ENCODE measurements around the gene RNF151.

GRCh38 chr16:1990101-1990350 is 23.4 kb downstream of the RNF151 start:
- TF ChIP-seq IRF4 (IDR thresholded peaks at IDR 0.05; ENCODE audit: low read depth, low read length) (no peak), RAD51 (IDR thresholded peaks at IDR 0.05) (no peak), CBFB (IDR thresholded peaks at IDR 0.05; ENCODE audit: low read depth) (no peak)
- TF ChIP-seq, protein P1, sequence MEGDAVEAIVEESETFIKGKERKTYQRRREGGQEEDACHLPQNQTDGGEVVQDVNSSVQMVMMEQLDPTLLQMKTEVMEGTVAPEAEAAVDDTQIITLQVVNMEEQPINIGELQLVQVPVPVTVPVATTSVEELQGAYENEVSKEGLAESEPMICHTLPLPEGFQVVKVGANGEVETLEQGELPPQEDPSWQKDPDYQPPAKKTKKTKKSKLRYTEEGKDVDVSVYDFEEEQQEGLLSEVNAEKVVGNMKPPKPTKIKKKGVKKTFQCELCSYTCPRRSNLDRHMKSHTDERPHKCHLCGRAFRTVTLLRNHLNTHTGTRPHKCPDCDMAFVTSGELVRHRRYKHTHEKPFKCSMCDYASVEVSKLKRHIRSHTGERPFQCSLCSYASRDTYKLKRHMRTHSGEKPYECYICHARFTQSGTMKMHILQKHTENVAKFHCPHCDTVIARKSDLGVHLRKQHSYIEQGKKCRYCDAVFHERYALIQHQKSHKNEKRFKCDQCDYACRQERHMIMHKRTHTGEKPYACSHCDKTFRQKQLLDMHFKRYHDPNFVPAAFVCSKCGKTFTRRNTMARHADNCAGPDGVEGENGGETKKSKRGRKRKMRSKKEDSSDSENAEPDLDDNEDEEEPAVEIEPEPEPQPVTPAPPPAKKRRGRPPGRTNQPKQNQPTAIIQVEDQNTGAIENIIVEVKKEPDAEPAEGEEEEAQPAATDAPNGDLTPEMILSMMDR (IDR thresholded peaks at IDR 0.05 in 2 of 3, conservative IDR thresholded peaks at IDR 0.05 in 1 of 3; ENCODE audit: control insufficient read depth in 2 of 3, extremely low read depth in 1 of 3, insufficient read depth in 1 of 3, low read depth in 3 of 3, low read length in 3 of 3) = no peak

Data from GM12878 (cell line).